Measurements from ENCODE around the gene TMEM255A.

Gene TMEM255A

GRCh38 chrX:120316587-120317283, 5.5 kb upstream of the TMEM255A start:
- no peak for DNase-seq (ENCODE audit: low spot score)
- no peak for TF ChIP-seq CTCF (IDR thresholded peaks at IDR 0.05; ENCODE audit: extremely low read depth, missing control alignments)

DNA sequence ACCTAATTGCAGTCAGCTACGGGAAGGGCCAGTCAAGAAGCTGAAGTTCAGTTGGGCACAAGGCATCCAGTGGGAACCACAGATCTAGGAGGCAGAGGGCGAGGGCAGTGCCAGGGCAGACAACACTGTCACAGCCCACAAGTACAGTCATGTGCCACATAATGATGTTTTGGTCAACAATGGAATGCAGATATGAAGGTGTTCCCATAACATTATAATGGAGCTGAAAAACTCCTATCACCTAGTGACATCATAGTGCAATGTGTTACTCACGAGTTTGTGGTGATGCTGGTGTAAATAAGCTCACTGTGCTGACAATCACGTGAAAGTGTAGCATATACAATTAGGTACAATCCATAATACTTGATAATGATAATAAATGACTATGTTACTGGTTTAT, 4.5 kb upstream of the TMEM255A start:
- no peak for TF ChIP-seq CTCF (IDR thresholded peaks at IDR 0.05; ENCODE audit: extremely low read depth, missing control alignments)
- DNase-seq (ENCODE audit: low spot score) = no peak

DNA sequence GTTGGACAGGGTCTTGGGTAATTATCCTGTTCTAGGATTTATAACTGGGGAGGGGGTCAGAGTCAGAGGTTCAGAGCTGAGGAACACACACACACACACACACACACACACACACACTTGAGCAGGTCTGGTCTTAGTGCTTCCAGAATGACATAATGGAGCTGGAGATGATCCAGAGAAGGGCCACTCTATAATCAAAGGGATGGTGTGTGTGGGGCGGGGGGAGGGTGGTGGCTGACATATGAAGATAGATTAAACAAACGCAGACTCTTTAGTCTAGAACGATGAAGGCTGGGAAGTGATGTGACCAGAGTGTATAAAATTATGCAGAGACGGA, 434 bp upstream of the TMEM255A start:
- no peak for DNase-seq (ENCODE audit: low spot score)
- TF ChIP-seq CTCF (IDR thresholded peaks at IDR 0.05; ENCODE audit: extremely low read depth, missing control alignments) = no peak

DNA sequence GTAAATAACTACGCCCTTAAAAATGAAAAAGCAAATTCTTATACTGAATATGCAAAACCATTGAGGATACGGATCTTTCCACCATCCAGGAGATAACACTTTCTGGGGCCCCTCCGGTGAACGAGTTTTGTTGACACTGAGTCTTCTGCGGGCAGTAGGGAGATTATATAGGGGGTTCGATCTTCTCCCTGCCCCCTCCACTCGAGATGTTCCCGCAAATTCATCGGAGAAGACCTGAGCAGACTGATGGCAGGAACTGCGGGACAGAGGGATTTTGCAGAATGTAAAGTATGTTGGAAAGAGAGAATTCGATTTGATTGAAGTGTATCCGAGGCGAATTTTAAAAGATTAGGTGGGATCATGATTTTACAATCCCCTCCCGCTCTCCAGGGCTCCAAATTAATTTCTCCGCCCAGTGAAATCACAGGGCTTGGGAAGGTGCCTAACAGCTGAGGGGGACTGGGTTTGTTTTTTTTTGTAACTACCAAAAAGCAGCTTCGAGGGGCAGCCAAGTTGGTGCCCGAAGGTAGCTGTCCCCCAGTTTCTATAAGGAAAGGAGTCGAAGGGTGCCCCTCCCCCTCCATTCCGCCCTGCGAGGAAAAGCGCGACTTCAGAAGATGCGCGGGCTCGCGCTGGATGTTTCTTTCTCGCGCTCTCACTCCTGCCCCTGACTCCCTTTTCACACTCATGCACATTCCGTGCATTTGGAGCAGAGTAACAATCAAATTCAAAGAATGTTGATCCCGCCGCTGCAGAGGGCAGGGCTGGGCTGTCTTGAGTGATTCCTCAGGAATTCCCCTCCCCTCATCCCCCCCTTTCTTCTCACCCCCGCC, 1.2 kb downstream of the TMEM255A start:
- DNase-seq (ENCODE audit: low spot score) = no peak
- TF ChIP-seq CTCF (IDR thresholded peaks at IDR 0.05; ENCODE audit: extremely low read depth, missing control alignments) = no peak

- peak; percentile 52 for TF ChIP-seq CTCF (IDR thresholded peaks at IDR 0.05; ENCODE audit: extremely low read depth, missing control alignments)
- peak; percentile 48 for DNase-seq (ENCODE audit: low spot score)
Measured at GRCh38 chrX:120308959-120309872, 2.0 kb downstream of the TMEM255A start.

- DNase-seq (ENCODE audit: low spot score) = no peak
- no peak for TF ChIP-seq CTCF (IDR thresholded peaks at IDR 0.05; ENCODE audit: extremely low read depth, missing control alignments)
Measured at GRCh38 chrX:120308558-120308957, 2.7 kb downstream of the TMEM255A start.
